HG03342 (cell line): Measurements from ENCODE around the gene MYL3.
"Not testable (repeated sequence)": the region's sequence is repeated elsewhere in the genome, so short reads cannot be mapped to it uniquely, and the experiment has no call there.

Experiments
- ATAC-seq: cut with Tn5 transposase; IDR thresholded peaks from one replicate; pipeline ENCODE4 v1.9.1; 2021; ENCODE audit warnings: mild to moderate bottlenecking, moderate library complexity; ENCODE audit not compliant: unreplicated experiment

MYL3 gene

GRCh38 chr3:46863261-46863782, at the start of gene MYL3:
MYL3 (minus strand) TSS chr3:46863444; CDS start chr3:46863390, 54 bp downstream.
- no peak for ATAC-seq

- no peak for ATAC-seq
Observed at GRCh38 chr3:46912986-46913385, 49.7 kb upstream of the MYL3 start.

GRCh38 chr3:46910914-46911313, 47.7 kb upstream of the MYL3 start:
- not testable (repeated sequence) for ATAC-seq

- no peak for ATAC-seq
Observed at GRCh38 chr3:46910166-46910760, 47.0 kb upstream of the MYL3 start.

GRCh38 chr3:46909535-46910161, 46.4 kb upstream of the MYL3 start:
- ATAC-seq, result peak; percentile 65

- peak; percentile 7 for ATAC-seq
Observed at GRCh38 chr3:46908986-46909534, 45.8 kb upstream of the MYL3 start.

GRCh38 chr3:46908294-46908985, 45.2 kb upstream of the MYL3 start:
- no peak for ATAC-seq

- ATAC-seq, result no peak
Observed at GRCh38 chr3:46907960-46908293, 44.7 kb upstream of the MYL3 start.

- no peak for ATAC-seq
Observed at GRCh38 chr3:46907271-46907670, 44.0 kb upstream of the MYL3 start.

- ATAC-seq, result no peak
Observed at GRCh38 chr3:46906471-46907058, 43.3 kb upstream of the MYL3 start.

GRCh38 chr3:46905661-46906451, 42.6 kb upstream of the MYL3 start:
- no peak for ATAC-seq

GRCh38 chr3:46905213-46905560, 41.9 kb upstream of the MYL3 start:
- no peak for ATAC-seq

GRCh38 chr3:46904303-46905212, 41.3 kb upstream of the MYL3 start:
- no peak for ATAC-seq

GRCh38 chr3:46903341-46904302, 40.4 kb upstream of the MYL3 start:
- no peak for ATAC-seq

- ATAC-seq, result no peak
Observed at GRCh38 chr3:46902188-46902631, 39.0 kb upstream of the MYL3 start.

- ATAC-seq, result no peak
Observed at GRCh38 chr3:46901591-46902187, 38.4 kb upstream of the MYL3 start.

- ATAC-seq, result no peak
Observed at GRCh38 chr3:46901061-46901460, 37.8 kb upstream of the MYL3 start.

GRCh38 chr3:46900356-46900755, 37.1 kb upstream of the MYL3 start:
- no peak for ATAC-seq
